Adrenal gland (tissue), 5 donors: ENCODE results near the gene NHERF2.

ENCODE experiments used
- POLR2A ChIP-seq, 2 donors: fragments of 450-650 bp; IDR thresholded peaks; one replicate each; pipeline ENCODE4 v1.6.1; 2017; ENCODE audit warnings: antibody characterized with exemption in 2 of 2, mild to moderate bottlenecking in 2 of 2, moderate library complexity in 1 of 2
- TF ChIP-seq, protein P1 (sequence below), 6 experiments: fragments of 450-650 bp in 4 of 6; fragments of 200-600 bp in 2 of 6; sonication (generic) in 1 of 6; IDR thresholded peaks; 1 replicate in 5 of 6; 2 replicates in 1 of 6; pipeline versions ENCODE4 v1.5.1 to v1.8.0; 2016 to 2021; ENCODE audit warnings: antibody characterized with exemption in 6 of 6, mild to moderate bottlenecking in 2 of 6, moderate library complexity in 1 of 6
- donor health status: DM: no; HTN: no; CAD: no.

DNA sequence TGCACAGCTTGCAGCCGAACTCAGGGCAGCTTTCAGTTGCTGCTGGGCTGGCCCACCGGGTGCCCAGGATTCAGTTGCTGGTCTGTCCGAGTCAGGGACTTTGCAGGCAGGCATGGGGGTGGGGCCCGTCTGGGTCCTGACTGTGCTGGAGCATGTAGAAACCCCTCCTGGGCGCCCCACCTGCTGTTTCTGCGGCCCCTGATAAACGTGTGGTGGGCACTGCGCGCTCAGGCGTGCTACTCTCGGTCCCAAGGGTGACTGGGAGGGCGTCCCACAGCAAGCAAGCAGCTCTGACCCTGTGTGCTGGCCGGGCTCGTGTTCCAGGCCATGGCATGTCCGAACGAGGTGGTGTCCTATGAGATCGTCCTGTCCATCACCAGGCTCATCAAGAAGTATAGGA lies 33.6 kb downstream of the NHERF2 start:
- TF ChIP-seq, protein P1, sequence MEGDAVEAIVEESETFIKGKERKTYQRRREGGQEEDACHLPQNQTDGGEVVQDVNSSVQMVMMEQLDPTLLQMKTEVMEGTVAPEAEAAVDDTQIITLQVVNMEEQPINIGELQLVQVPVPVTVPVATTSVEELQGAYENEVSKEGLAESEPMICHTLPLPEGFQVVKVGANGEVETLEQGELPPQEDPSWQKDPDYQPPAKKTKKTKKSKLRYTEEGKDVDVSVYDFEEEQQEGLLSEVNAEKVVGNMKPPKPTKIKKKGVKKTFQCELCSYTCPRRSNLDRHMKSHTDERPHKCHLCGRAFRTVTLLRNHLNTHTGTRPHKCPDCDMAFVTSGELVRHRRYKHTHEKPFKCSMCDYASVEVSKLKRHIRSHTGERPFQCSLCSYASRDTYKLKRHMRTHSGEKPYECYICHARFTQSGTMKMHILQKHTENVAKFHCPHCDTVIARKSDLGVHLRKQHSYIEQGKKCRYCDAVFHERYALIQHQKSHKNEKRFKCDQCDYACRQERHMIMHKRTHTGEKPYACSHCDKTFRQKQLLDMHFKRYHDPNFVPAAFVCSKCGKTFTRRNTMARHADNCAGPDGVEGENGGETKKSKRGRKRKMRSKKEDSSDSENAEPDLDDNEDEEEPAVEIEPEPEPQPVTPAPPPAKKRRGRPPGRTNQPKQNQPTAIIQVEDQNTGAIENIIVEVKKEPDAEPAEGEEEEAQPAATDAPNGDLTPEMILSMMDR (IDR thresholded peaks at IDR 0.05), result no peak
- TF ChIP-seq POLR2A (IDR thresholded peaks at IDR 0.05), result no peak
